Cerebellar cortex (tissue), 1 donor: ENCODE measurements around the gene AP3S2.
"Not testable (repeated sequence)": the region's sequence is repeated elsewhere in the genome, so short reads cannot be mapped to it uniquely, and the experiment has no call there.

Source experiments
- DNase-seq: peaks from one replicate; pipeline ENCODE4 v3.0.0-alpha.2; 2015; ENCODE audit warnings: low spot score

AP3S2 gene

DNA sequence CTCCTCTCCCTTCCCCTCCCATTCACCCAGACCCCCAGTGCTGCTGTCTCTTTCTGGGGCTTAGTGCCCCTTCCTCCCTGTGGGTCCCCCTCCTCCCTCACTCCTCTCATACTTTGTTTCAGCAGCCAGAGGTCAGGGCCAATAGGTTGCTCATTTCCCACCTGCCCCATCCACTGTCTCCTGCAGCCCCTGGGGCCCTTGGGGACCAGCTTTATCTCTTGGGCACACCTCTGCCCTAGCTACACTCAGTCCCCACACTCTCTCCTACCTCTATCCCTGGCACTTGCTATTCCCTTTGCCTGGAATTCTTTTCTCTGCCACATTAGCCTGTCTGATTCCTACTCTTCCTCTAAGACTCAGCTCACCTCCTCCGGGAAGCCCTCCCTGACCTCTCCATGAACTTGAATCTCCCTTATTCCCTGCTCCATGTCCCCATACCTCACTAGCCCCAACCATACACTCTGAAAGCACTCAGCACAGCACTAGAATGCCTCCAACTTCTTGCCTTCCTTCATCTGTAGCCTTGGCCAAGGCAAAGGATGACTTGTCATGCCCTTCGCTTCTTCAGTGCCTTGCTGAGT is 93.8 kb downstream of the AP3S2 start:
- no peak for DNase-seq

DNA sequence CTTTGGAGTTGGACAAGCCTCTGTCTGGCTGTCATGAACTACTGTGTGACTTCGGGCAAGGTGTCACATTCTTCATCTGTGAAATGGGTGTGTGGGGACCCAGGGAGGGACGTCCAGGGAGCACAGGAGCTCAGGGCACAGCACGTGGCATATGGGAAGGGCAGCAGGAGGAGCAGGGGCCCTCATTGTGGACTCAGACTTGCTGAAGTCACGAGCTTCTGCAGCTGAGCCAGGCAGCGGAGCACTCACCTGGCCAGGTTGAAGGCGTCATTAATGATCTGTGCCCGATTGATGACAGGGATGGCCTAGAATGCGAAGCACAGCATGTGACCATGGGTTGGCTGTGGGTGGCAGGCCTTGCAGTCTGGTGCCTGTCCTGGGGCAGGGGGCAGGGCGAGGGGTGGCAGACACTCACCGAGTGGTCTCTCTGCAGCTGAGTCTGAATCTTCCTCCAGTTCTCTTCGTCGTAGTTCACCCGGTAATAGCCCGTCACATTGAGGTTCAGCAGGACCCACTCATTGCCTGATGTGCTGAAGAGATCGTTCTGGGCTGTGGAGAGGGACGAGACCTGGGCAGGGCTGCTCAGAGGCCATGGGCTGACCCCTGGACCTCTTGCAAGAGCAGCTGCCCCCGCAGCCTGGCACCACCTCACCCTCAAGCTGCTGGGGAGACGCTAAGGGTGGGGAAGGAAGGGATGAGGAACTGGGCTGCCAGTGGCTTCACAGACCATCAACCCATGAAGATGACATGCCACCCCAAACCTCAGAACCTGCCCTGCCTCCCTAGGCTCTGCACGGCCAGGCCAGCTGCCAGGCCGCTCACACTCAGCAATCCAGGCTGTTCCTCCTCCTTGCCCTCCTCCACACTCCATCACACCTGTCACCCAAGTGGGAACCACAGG is 94.5 kb downstream of the AP3S2 start:
- DNase-seq: no peak

DNA sequence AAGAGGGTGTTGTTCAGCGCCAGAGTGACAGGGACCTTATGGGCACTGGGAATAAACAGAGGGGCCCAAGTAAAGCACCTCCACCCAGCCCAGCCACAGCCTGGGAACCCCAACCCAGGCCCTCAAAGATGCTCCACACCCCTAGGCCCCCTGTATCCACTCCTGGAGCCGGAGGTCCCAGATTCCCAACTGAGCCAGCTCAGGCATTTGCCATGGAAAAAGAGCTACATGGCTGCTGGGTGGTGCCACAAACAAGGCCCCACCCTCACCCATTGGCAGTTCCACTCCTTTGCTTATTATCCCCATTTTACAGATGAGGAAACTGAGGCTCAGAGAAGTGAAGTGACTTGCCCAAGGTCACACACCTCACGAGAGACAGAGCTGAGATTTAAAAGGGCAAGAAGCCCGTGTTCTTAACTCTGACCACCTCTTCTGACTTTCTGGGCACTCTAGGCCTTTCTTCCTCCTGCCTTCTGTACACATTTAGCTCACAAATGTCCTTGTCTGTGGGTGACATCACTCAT is 96.1 kb downstream of the AP3S2 start:
- DNase-seq: no peak

DNA sequence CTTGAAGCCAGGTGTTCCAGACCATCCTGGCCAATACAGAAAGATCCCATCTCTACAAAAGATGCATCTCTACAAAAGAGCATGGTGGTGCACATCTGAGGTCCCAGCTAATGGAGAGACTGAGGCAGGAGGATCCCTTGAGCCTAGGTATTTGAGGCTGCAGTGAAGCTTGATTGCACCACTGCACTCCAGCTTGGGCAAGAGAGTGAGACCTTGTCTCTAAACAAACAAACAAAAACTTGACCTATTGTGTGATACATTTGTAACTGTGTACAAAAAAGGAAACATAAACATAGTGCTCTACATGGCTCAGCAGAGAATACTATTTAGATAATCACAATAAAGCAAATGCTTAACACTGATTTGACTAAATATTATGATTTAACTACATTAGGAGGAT is 97.8 kb downstream of the AP3S2 start:
- DNase-seq: no peak

DNA sequence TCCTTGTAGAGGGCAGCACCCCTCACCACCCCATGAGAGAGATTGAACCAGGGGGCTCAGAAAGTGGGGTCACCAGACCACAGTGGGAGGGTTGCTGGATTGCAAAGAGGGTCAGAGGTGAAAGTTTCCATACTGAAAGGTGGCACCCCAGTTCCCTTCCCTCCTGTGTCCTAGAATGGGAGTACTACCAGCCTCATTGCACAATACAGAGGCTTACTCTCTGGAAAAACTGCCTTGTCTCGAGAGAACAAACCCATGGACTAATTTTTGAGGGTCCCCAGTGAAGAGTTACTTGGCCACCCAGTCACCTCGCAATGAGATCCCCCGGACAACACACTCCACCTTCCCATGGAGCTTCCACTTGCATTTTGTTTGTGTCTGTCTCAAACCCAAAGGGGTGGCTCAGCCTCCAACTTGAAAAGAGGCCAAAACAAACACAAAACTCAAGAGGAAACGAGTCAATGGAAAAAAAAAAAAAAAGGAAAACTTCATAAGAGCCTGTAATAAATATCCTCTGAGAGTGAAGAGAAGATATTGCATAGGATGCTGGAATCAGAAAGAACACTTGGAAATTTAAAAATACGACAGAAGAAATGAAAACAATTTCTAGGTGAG is 99.1 kb downstream of the AP3S2 start:
- DNase-seq: no peak

DNA sequence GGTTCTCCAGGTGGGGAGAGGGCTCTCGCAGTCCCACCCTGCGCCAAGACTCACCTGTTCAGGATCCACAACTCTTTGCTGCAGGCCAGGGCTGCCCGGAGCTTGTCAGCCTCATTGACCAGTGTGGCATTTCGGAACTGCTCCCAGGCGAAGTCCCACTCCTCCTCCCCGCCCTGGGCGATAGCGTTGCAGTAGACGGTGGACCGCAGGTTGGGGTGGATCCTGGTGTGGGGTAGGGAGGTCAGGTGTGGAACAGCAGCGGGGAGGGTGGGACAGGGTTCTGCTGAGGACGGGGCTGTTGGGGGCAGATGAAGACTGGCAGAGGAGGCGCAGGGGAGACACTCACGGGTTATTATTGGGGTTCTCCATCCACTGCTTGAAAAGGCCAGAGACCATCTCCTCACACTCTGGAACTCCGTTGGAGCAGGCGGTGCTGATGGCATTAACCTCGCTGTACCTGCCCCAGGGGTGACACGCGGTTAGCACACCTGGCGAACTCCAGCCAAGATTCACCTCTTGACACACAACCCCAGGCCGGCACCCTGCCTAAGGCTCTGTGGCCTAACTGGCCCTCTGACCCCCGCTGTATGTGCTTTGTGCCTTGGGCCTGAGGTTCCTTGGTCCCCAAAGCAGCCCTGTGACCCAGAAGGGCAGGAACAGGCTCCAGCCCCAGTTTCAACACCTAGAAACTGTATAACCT is 101.5 kb downstream of the AP3S2 start:
- no peak for DNase-seq

DNA sequence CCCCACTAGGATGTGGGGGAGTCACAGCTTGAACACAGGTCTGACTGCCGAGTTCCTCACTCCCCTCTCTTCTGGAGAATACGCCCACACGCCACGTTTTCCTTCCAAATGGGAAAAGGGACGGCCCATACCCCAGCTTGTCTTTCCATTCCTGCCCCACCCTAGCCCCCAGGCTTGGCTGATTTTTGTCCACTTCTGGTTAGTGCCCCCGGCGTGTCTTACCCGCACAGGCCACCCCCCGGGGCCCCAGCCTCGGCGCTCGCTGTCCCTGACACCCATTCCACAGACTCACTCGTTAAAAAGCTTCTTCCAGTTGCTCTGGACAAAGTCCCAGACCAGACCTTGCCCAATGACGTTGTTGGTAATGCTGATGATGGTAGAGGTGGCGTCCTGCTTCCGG is 103.1 kb downstream of the AP3S2 start:
- no peak for DNase-seq

DNA sequence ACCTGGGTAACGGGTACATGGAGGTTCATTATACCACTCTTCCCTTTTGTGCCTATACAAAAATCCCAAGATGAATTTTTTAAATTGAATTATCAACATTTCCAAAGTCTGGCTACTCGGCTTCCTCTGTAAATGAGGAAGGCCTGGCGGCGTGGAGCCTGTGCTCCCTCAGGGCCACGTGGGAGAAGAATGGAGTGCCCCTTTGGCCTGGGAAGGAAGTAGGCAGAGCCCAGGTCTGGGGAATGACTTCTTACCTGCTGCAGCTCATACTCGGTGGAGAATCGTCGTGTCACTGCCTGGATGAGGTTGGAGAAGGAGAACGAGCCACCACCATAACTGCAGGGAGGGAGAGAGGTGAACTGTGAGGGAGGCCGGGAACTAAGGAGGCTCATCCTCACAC is 103.6 kb downstream of the AP3S2 start:
- no peak for DNase-seq

DNA sequence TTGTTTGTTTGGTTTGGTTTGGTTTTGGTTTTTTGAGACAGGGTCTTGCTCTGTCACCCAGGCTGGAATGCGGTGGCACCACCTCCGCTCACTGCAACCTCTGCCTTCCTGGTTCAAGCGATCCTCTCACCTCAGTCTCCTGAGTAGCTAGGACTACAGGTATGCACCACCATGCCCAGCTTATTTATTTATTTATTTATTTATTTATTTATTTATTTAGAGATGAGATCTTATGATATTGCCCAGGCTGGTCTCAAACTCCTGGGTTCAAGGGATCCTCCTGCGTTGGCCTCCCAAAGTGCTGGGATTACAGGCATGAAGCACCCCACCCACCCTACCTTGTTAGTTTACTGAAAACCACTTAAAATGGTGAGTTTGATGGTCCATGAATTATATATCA is 105.2 kb downstream of the AP3S2 start:
- DNase-seq: not testable (repeated sequence)

DNA sequence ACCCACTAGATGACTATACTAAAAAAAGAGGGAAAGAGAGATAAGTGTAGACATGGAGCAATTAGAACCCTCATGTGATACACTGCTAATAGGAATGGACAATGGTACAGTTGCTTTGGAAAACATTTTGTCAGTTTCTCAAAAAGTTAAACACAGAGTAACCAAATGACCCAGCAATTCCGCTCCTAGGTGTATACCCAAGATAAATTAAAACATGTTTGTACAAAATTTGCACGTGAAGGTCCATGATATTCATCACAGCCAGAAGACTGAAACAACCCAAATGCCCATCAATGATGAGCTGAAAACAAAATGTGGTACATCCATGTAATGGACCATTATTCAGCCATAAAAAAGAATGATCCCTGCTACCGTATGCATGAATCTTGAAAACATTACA is 105.8 kb downstream of the AP3S2 start:
- no peak for DNase-seq

DNA sequence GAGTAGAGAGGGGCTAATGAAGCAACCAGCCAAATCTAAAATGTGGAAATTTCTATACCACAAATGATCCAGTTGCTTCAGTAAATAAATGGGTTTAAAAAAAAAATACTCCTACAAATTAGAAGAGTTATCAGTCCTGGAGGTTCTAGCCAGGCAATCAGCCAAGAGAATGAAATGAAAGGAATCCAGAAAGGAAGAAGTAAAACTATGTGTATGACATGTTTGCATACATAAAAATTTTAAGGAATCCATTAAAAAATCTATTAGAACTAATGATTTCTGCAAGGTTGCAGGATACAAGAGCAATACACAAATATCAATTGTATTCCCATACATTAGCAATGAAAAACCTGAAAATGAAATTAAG is 108.0 kb downstream of the AP3S2 start:
- DNase-seq: no peak

DNA sequence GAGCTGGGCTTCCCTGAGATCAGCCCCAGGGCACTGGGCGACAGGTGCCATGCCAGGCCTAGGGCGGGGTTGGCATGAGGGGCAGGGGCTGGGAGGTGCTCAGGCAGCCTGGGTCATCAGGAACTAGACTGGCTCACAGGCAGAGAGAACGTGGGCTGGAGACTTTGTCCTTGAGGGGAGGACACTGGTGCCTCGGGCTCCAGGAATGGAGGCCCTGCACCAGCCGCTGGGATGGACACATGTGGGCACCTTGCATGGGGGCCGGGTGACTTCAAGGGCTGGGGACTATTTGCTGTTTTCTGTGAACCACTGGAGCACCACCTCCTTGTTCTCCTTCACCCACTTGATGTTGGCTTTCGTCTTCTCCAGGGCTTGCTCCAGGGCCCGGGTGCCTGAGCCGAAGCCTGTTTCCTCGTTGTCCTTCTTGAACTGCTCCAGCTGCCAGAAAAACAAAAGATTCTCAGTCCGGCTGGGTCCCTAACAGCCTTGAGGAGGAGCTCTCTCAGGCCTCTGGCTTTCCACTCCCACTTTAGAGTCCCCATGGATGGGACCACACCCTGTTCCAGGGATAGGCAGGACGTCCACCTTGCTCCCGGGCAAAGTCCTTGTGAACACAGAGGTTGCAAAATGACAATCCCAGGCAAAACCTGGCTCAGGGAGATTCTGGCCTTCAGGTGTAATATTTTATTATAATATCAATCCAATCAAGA is 108.6 kb downstream of the AP3S2 start:
- no peak for DNase-seq

DNA sequence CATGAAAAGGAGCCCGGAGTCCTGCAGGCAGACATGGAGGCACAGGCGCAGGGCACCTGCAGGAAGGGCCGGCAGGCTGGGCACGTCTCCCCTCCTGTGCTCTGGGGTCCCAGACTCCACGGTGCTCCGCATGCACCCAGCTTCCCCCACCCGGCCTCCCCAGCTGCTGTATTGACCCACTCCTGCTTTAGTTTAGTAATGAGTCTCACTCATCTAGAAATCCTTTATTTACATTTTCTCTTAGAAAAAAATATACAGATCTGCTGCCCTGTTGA is 109.2 kb downstream of the AP3S2 start:
- no peak for DNase-seq

DNA sequence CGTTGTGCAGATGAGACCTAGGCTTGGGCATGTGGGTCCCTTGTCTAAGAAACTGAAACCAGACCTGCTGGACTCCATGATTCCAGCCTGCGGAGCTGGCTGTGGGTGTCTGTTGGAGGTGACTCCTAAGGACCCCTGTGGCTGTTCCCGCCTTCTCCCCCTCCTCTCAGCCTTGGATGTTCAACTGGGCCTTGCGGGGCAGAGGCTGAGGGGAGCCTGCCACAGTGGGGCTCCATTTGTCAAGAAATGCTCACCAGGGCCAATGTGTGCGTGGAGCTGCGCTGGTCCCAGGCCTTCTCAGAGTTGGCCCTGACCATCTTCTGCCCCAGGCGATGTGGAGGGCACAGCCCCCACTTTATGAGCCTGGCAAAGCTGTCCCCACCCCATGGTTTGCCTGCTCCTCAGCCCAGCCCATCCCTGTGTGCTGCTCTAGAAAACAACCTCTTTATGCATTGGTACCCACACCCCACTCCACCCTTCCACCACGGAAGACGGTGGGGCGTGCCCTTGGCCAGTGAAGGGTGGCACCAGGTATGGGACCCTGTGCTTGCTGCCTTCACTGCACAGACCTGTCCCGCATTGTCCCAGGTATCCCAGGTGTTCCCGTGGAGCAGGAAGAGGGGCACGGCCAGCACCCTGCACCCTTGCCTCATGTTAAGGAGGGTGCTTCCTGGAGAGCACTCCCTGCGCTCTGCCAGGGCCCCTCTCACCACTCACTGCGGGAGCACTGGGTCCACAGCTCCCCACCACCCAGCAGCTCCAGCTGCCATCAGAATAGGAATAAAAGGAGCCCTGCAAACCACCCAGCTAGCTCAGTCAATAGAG is 109.7 kb downstream of the AP3S2 start:
- DNase-seq: no peak

DNA sequence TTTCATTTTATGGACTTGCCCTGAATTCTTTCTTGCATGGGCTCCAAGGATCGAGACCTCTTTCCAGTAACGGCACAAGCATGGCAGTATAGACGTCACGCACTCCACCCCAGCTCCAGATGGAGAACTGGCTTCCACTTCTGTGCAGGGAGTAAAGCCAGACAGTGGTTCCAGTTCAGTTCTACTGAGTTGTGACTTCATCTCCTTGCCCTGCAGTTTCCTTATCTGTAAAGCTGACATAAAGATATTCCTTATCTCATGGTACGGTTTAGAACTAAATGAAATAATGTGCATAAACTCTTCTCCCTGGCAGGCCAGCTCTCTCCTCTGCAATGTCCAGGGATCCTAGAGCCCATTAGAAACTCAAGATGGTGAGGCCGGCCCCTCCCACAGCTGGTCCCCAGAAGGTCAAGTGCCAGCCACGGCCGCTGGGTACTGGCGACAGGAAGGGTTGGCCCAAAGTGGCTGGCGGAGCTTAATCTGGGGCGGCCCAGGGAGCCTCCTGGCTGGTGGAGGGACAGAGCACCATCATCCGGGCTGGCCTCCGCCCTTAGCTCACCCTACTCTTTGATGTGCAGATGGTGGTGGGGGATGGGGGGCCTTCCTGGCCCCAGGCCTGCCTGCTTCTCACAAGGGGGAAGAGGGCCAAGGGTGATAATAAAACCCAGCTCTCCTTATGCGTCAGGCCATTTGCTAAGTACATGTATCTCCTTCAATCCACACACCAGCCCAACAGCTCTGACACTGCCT is 110.5 kb downstream of the AP3S2 start:
- DNase-seq: no peak

DNA sequence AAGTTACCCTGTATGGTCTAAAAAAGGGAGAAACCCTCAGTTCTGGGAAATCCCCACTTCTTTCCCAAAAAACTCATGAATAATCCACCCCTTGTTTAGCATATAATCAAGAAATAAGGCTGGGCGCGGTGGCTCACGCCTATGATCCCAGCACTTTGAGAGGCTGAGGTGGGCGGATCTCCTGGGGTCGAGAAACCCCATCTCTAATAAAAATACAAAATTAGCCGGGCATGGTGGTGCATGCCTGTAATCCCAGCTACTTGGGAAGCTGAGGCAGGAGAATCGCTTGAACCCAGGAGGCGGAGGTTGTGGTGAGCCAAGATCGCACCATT is 111.2 kb downstream of the AP3S2 start:
- not testable (repeated sequence) for DNase-seq

DNA sequence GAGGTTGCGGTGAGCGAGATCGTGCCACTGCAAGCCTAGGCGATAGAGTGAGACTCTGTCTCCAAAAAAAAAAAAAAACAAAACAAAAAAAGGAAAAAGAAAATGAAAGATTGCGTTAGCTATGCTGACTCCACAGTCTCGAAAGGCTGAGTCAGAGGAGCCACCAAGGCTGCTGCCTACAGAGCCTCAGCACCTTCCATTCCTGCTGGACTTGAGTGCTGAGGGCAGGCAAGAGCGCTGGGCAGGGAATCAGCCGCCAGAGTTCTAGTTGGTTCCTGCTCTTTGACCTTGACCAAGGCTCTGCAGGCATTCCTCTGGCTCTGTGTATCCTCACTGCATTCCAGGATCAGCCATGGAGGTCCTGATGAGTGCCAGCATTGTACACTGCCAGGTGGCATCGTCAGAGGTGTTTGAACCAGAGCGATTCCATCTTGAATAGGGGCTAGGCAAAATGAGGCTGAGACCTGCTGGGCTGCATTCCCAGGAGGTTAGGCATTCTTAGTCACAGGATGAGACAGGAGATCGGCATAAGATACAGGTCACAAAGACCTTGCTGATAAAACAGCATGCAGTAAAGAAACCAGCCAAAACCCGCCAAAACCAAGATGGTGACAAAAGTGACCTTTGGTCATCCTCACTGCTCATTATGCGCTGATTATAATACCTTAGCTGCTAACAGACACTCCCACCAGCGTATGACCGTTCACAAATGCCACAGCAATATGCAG is 111.7 kb downstream of the AP3S2 start:
- DNase-seq: no peak

DNA sequence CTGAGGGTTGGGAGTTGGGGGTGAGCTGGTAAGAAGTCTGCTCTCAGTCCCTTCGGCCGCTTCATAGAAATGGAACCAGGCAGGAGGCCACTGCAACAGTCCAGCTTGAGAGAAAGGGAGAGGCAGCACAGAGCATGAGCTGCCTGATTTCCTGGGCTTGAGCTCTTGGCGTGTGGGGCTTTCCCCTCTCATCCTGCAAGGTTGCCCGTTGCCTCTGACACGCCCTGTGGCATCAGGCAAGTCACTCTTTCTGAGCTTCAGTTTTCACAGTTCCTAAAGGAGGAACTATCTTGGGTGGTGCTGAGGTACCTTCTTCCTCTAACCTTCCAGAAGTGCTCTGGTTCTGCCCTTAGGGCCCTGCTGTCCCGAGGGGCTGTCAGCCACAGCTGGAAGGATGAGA is 112.7 kb downstream of the AP3S2 start:
- no peak for DNase-seq

DNA sequence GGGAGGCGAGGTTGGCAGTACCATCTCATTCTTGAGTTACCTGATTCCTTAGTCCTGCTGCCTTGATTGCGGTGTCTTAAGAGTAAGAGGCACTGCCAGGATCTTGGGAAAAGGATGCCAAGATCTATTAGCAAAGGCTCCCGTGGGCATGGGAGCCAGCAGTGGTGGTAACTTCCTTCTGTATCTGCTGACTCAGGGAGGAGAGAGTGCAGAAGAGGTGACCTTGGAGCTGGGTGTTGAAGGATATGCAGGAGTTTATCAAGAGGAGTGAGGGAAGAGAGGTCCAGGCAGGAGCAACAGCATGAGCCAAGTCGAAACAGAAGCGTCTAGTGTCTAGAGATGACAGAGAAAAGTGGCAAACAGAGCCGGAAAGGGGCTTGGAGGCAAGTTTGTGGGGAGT is 113.2 kb downstream of the AP3S2 start:
- no peak for DNase-seq
